Measurements from ENCODE around the gene TBC1D16.
"Not testable (repeated sequence)": the region's sequence is repeated elsewhere in the genome, so short reads cannot be mapped to it uniquely, and the experiment has no call there.

Gene TBC1D16

GRCh38 chr17:80053102-80053501 lies 17.4 kb upstream of the TBC1D16 start:
- TF ChIP-seq CTCF (IDR thresholded peaks at IDR 0.05; ENCODE audit: insufficient read depth, low read depth, low read length, missing control alignments) = no peak
- no peak for DNase-seq (ENCODE audit: low read depth)
- H3K4me3 ChIP-seq (ENCODE audit: low read depth, low read length) = no peak overlapping the region

- DNase-seq (ENCODE audit: low read depth) = no peak
- H3K4me3 ChIP-seq (ENCODE audit: low read depth, low read length) = no peak overlapping the region
- TF ChIP-seq CTCF (IDR thresholded peaks at IDR 0.05; ENCODE audit: insufficient read depth, low read depth, low read length, missing control alignments) = no peak
Measured at GRCh38 chr17:80051681-80052080, 16.0 kb upstream of the TBC1D16 start.

GRCh38 chr17:80050706-80051105 lies 15.0 kb upstream of the TBC1D16 start:
- DNase-seq (ENCODE audit: low read depth) = no peak
- H3K4me3 ChIP-seq (ENCODE audit: low read depth, low read length) = no peak overlapping the region
- no peak for TF ChIP-seq CTCF (IDR thresholded peaks at IDR 0.05; ENCODE audit: insufficient read depth, low read depth, low read length, missing control alignments)

- H3K4me3 ChIP-seq (ENCODE audit: low read depth, low read length) = no peak overlapping the region
- TF ChIP-seq CTCF (IDR thresholded peaks at IDR 0.05; ENCODE audit: insufficient read depth, low read depth, low read length, missing control alignments) = no peak
- DNase-seq (ENCODE audit: low read depth) = no peak
Measured at GRCh38 chr17:80049986-80050385, 14.3 kb upstream of the TBC1D16 start.

- TF ChIP-seq CTCF (IDR thresholded peaks at IDR 0.05; ENCODE audit: insufficient read depth, low read depth, low read length, missing control alignments) = no peak
- no peak for DNase-seq (ENCODE audit: low read depth)
Measured at GRCh38 chr17:80047176-80047575, 11.5 kb upstream of the TBC1D16 start.

GRCh38 chr17:80046709-80047108 lies 11.0 kb upstream of the TBC1D16 start:
- not testable (repeated sequence) for DNase-seq (ENCODE audit: low read depth); H3K4me3 ChIP-seq (ENCODE audit: low read depth, low read length)

More at GRCh38 chr17:80047176-80047575, 11.5 kb upstream of the TBC1D16 start:
- H3K4me3 ChIP-seq (ENCODE audit: low read depth, low read length) = no peak overlapping the region

- no peak overlapping the region for H3K4me3 ChIP-seq (ENCODE audit: low read depth, low read length)
- DNase-seq (ENCODE audit: low read depth) = no peak
- no peak for TF ChIP-seq CTCF (IDR thresholded peaks at IDR 0.05; ENCODE audit: insufficient read depth, low read depth, low read length, missing control alignments)
Measured at GRCh38 chr17:80045703-80046102, 10.0 kb upstream of the TBC1D16 start.
